Hepatocyte (in vitro differentiated cells): ENCODE measurements around the gene FOXM1. TPM values are rescaled to one million over a fixed set of nuclear protein-coding genes. Genes with fewer than 3 reads are reported as not detected.

Experiments
- DNase-seq: peaks from one replicate; pipeline ENCODE4 v3.0.0-alpha.2; 2016; ENCODE audit warnings: low spot score
- H2AFZ ChIP-seq: fragments of 200-600 bp; sonication (generic); 2 replicates; pipeline ENCODE4 v1.6.0; 2016; ENCODE audit warnings: antibody characterized with exemption, mild to moderate bottlenecking
- H3K27ac ChIP-seq: fragments of 200-600 bp; sonication (generic); 2 replicates; pipeline ENCODE4 v1.5.1; 2016; ENCODE audit warnings: mild to moderate bottlenecking
- H3K27me3 ChIP-seq: fragments of 200-600 bp; sonication (generic); 2 replicates; pipeline ENCODE4 v1.6.1; 2016
- H3K36me3 ChIP-seq: fragments of 200-600 bp; sonication (generic); replicated peaks from 2 replicates; pipeline ENCODE4 v1.5.1; 2016; ENCODE audit warnings: low read depth; ENCODE audit not compliant: insufficient read depth
- H3K4me1 ChIP-seq: fragments of 200-600 bp; sonication (generic); 2 replicates; pipeline ENCODE4 v1.5.1; 2016; ENCODE audit warnings: mild to moderate bottlenecking, moderate library complexity; ENCODE audit not compliant: insufficient read depth
- H3K4me2 ChIP-seq: fragments of 200-600 bp; sonication (generic); 2 replicates; pipeline ENCODE4 v1.6.0; 2016
- H3K4me3 ChIP-seq: fragments of 200-600 bp; sonication (generic); 2 replicates; pipeline ENCODE4 v1.5.1; 2016; ENCODE audit warnings: mild to moderate bottlenecking
- H3K79me2 ChIP-seq: fragments of 200-600 bp; sonication (generic); 2 replicates; pipeline ENCODE4 v1.6.0; 2017; ENCODE audit warnings: mild to moderate bottlenecking
- H3K9me2 ChIP-seq: fragments of 200-600 bp; sonication (generic); replicated peaks from 2 replicates; pipeline ENCODE4 v1.6.0; 2017; ENCODE audit warnings: mild to moderate bottlenecking; ENCODE audit not compliant: insufficient read depth
- H3K9me3 ChIP-seq: fragments of 200-600 bp; sonication (generic); 2 replicates; pipeline ENCODE4 v1.5.1; 2016; ENCODE audit warnings: low read depth, mild to moderate bottlenecking
- H4K20me1 ChIP-seq: fragments of 200-600 bp; sonication (generic); 2 replicates; pipeline ENCODE4 v1.6.0; 2016; ENCODE audit warnings: mild to moderate bottlenecking; ENCODE audit not compliant: insufficient read depth, poor library complexity, severe bottlenecking
- CTCF ChIP-seq: fragments of 200-600 bp; sonication (generic); IDR thresholded peaks from 2 replicates; pipeline ENCODE4 v1.5.1; 2016; ENCODE audit warnings: antibody characterized with exemption, mild to moderate bottlenecking; ENCODE audit not compliant: poor library complexity
- EZH2 ChIP-seq: fragments of 200-600 bp; sonication (generic); IDR thresholded peaks from 2 replicates; pipeline ENCODE4 v1.6.1; 2016; ENCODE audit warnings: antibody characterized with exemption, mild to moderate bottlenecking, borderline replicate concordance
- EZH2phosphoT487 ChIP-seq: fragments of 200-600 bp; sonication (generic); IDR thresholded peaks from one replicate; pipeline ENCODE4 v1.6.1; 2018; ENCODE audit warnings: antibody characterized with exemption, mild to moderate bottlenecking, low read depth, moderate library complexity; ENCODE audit not compliant: unreplicated experiment, severe bottlenecking
- WGBS: methylation state at CpG from one replicate; pipeline ENCODE4 v1.1.6; 2016; ENCODE audit warnings: low lambda C conversion rate; ENCODE audit errors: missing lambda C conversion rate; 5-methylcytosine and 5-hydroxymethylcytosine counted together
- polyA plus RNA-seq: library from polyadenylated mRNA; unstranded; fragments of >200 nt; fragmentation: Nextera tagmentation; extraction: Ambion mirVana; gene quantifications from 2 replicates; pipeline ENCODE4 v1.2.1, GENCODE V29; 2016
- total RNA-seq: library from RNA; depleted of rRNA; stranded (reverse); fragments of >200 nt; gene quantifications from 2 replicates; pipeline ENCODE4 v1.2.3, GENCODE V29; 2014

Gene FOXM1
- total and polyA plus RNA-seq, 2 experiments from 2014 or later: 6.8 to 11.0 TPM

GRCh38 chr12:2886768-2887450 is 9.9 kb upstream of the FOXM1 start:
- no peak for DNase-seq
- peaks cover 1% of the 10 kb centered on the region for H4K20me1 ChIP-seq

DNA sequence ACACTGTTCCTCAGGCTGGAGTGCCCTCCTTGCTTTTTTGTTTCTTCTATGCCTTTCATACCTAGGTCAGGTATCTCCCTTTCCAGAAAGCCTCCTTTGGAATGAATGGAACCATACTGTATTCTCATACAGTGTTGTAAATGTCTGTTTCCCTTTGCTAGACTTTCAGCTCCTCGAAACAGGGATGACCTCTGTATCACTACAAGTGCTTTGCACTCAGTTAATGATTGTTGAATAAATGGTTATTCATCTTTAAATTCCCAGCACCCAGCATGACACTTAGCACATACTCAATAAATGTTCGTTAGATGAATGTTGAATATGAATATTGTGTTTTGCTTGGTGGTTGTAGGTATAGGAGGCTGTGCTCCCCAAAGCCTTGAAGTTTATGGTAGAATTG is 7.8 kb upstream of the FOXM1 start:
- no peak overlapping the region for H2AFZ ChIP-seq
- no peaks in the 10 kb centered on the region for H3K9me3 ChIP-seq
- peaks cover 41% of the 10 kb centered on the region for H3K79me2 ChIP-seq
- no peaks in the 10 kb centered on the region for H4K20me1 ChIP-seq
- H3K36me3 ChIP-seq: no peaks in the 10 kb centered on the region
- H3K4me1 ChIP-seq: no peaks in the 10 kb centered on the region
- DNase-seq: no peak
- 90% methylated on average over 2 of the region's 2 CpGs for WGBS
- no peak overlapping the region for H3K4me3 ChIP-seq
- H3K27ac ChIP-seq: no peak overlapping the region
- H3K4me2 ChIP-seq: no peak overlapping the region
- TF ChIP-seq EZH2 (no peak), CTCF (no peak), EZH2phosphoT487 (no peak)
- H3K9me2 ChIP-seq: no peaks in the 10 kb centered on the region
- no peaks in the 10 kb centered on the region for H3K27me3 ChIP-seq

More at GRCh38 chr12:2886768-2887450, 9.9 kb upstream of the FOXM1 start:
- no peak overlapping the region for H3K4me3 ChIP-seq
- peaks cover 6% of the 10 kb centered on the region for H3K4me1 ChIP-seq
- H3K9me3 ChIP-seq: no peaks in the 10 kb centered on the region
- TF ChIP-seq EZH2: no peak
- TF ChIP-seq EZH2phosphoT487: no peak
- no peaks in the 10 kb centered on the region for H3K36me3 ChIP-seq
- no peaks in the 10 kb centered on the region for H3K9me2 ChIP-seq
- peaks cover 26% of the 10 kb centered on the region for H3K79me2 ChIP-seq
- no peaks in the 10 kb centered on the region for H3K27me3 ChIP-seq
- no peak overlapping the region for H3K27ac ChIP-seq
- 86% methylated on average over 10 of the region's 10 CpGs for WGBS
- H3K4me2 ChIP-seq: no peak overlapping the region
- H2AFZ ChIP-seq: no peak overlapping the region

- Histone ChIP-seq H3K27ac (no peak overlapping the region), H3K4me1 (peaks cover 17% of the 10 kb centered on the region), H4K20me1 (no peaks in the 10 kb centered on the region), H3K4me3 (no peak overlapping the region), H3K4me2 (no peak overlapping the region), H2AFZ (no peak overlapping the region), H3K9me2 (no peaks in the 10 kb centered on the region), H3K79me2 (peaks cover 77% of the 10 kb centered on the region), H3K27me3 (no peaks in the 10 kb centered on the region), H3K9me3 (no peaks in the 10 kb centered on the region), H3K36me3 (no peaks in the 10 kb centered on the region)
- TF ChIP-seq EZH2 (no peak), CTCF (no peak), EZH2phosphoT487 (no peak)
- DNase-seq: no peak
- WGBS: 96% methylated on average over 3 of the region's 3 CpGs
Measured at GRCh38 chr12:2879853-2880252, 2.9 kb upstream of the FOXM1 start.

- no peaks in the 10 kb centered on the region for H3K9me3 ChIP-seq
- no peaks in the 10 kb centered on the region for H3K27me3 ChIP-seq
- peak overlapping the region; percentile 96 for H3K27ac ChIP-seq
- H2AFZ ChIP-seq: peak overlapping the region; percentile 65
- H3K9me2 ChIP-seq: no peaks in the 10 kb centered on the region
- H4K20me1 ChIP-seq: no peaks in the 10 kb centered on the region
- WGBS: 38% methylated on average over 16 of the region's 16 CpGs
- H3K36me3 ChIP-seq: no peaks in the 10 kb centered on the region
- peak; percentile 45 for DNase-seq
- peaks cover 70% of the 10 kb centered on the region for H3K79me2 ChIP-seq
- peak overlapping the region; percentile 39 for H3K4me3 ChIP-seq
- TF ChIP-seq CTCF (peak; percentile 4), EZH2 (no peak)
- H3K4me2 ChIP-seq: peak overlapping the region; percentile 98
- peaks cover 17% of the 10 kb centered on the region for H3K4me1 ChIP-seq
Measured at GRCh38 chr12:2877953-2878732, 1.2 kb upstream of the FOXM1 start.
